HG03469 (cell line): ENCODE data around the gene ADCY3.

Source experiments
- ATAC-seq: cut with Tn5 transposase; IDR thresholded peaks from one replicate; pipeline ENCODE4 v1.9.1; 2021; ENCODE audit warnings: mild to moderate bottlenecking, moderate library complexity, moderate number of reproducible peaks; ENCODE audit not compliant: unreplicated experiment

ADCY3 gene

GRCh38 chr2:24907116-24907515 is 12.9 kb downstream of the ADCY3 start:
- no peak for ATAC-seq

DNA sequence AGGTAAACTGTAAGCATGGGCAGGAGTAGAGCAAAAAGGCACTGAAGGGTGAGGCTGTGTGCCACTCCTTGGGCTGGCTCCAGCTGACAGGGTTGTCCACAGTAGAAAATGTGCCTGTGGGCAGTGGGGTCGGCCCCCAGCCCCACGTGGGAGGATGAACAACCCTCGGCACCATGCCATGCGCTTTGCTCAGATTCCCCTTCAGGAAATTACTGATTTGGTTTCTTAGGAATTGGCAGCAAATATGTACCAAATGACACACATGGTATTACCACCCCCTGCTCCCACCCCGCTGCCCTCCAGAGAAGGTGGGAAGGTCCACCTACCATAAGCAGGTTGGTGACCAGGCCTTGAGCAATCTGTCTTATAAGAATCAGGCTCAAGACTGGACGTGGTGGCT is 13.6 kb downstream of the ADCY3 start:
- ATAC-seq = no peak

- no peak for ATAC-seq
These were observed 16.6 kb downstream of the ADCY3 start for GRCh38 chr2:24903161-24904103.

DNA sequence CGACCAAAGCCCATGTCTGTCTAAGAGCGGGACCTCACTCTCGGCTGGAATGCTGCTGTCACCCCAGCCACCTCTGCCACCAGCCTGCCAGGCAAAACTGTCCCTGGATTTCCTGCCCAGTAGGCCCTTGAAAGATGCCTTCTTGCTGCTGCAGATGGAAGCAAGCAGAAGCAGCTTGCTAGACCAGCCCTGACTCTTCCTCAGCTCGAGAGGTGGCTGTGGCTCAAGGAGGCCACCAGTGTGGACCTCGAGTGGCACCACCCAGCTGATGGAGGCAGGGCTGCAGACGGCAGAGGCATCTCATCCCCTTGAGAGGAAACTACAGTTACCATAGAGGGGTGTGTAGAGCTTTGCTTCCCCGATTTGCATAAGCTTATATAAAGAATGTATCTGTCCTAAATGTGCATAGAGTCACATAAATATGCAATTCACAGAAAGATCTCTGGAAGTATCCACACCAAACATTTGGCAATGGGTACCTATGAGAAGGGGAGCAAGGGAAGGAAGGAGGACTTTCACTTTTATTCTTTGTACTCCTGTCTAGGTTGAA is 20.6 kb downstream of the ADCY3 start:
- ATAC-seq = no peak

- no peak for ATAC-seq
These were observed 21.6 kb downstream of the ADCY3 start for GRCh38 chr2:24898122-24899109.

DNA sequence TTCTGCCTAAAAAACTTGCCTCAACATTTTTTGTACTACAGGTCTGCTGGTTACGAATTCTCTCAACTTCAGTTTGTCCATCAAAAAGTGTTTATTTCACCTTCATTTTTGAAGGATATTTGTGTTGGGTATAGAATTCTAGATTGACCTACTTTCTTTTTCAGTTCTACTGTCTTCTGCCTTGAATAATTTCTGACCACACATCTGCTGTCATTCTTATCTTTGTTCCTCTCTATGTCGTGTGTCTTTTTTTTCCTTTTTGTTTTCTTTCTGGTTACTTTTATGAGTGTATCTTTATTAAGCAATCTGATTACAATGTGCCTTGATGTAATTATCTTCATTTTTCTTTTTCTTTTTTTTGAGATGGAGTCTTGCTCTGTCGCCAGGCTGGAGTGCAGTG is 25.3 kb downstream of the ADCY3 start:
- ATAC-seq = no peak

GRCh38 chr2:24893934-24894333 is 26.1 kb downstream of the ADCY3 start:
- ATAC-seq = no peak

GRCh38 chr2:24892928-24893327 is 27.1 kb downstream of the ADCY3 start:
- ATAC-seq = no peak

- no peak for ATAC-seq
These were observed 28.8 kb downstream of the ADCY3 start for GRCh38 chr2:24891201-24891600.

- ATAC-seq = no peak
These were observed 30.8 kb downstream of the ADCY3 start for GRCh38 chr2:24889221-24889620.

DNA sequence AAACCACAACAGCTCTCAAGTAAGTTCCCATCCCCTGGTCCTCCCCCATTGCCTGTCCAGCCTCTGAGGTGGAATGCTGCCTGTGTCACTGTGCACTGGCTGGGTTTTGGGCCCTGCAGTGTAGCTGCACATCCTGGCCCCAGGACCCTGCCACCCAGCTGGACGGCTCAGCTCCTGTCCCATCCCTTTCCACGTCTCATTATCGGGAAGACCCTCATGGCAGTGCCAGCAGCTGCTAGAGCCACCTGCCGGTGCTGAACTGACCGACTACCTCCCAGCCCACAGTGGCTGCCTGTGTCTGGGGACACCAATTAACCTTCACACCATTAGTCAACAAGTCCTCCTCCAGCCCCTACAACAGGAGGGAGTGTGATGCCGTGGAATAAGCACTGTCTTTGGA is 31.9 kb downstream of the ADCY3 start:
- no peak for ATAC-seq

- ATAC-seq = no peak
These were observed 32.6 kb downstream of the ADCY3 start for GRCh38 chr2:24887307-24887874.

- no peak for ATAC-seq
These were observed 33.2 kb downstream of the ADCY3 start for GRCh38 chr2:24886691-24887304.

DNA sequence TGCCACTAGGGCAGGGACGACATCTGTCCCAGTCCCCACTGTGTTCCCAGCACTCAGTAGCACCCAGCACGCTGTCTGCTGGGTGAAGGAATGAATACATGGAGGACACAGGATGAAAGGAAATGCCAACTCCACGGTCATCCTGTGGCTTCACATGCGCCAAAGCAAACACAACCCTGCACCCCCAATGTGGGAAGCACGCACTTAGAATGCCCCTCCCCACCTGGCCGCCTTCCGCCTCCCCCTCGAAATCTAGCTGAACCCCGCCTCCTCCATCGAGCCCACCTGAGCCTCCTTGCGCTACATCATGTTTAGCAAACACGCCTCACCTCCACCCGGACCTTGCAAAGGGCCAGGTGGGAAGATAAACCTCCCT is 33.9 kb downstream of the ADCY3 start:
- no peak for ATAC-seq

DNA sequence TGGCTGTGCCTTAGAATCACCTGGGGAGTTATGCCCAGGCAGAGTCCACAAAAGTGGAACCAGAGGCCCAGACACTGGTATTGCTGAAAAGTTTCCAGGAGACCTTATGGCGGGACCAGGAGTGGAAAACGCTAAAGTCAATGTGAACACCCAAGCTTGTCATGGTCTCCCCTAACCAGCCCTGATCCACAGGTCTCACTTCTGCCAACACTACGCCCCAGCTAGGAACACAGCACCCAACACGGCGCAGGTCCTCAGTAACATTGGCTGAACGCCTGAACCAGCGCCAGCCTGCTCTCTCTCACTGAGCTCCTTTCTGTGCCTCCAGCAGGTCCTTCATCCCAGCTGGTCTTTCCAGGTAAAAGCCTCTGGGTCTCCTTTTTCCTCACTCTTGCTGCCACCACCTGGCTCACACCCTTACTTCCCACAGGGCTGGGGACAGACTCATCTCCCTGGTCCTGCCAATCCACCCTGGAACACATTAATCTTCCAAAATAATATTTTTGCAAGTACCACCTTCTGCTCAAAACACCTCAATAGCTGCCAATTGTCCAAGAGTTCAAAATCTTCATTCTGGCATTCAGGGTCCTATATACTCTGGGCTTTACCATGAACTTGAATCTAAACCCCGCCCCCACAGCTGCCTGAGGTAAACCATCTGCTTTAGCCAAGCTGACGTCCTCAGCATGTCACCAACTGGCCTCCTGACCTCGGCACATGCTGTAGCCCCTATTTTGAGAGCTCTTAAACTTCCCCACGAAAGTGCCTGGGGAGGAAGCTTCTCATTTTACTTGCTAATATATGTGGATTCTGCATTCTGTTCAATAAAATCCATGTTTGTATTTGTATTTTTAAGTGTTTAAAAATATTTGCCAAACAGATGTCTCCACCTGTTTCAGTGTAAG is 34.6 kb downstream of the ADCY3 start:
- no peak for ATAC-seq

- no peak for ATAC-seq
These were observed 36.1 kb downstream of the ADCY3 start for GRCh38 chr2:24883946-24884345.

DNA sequence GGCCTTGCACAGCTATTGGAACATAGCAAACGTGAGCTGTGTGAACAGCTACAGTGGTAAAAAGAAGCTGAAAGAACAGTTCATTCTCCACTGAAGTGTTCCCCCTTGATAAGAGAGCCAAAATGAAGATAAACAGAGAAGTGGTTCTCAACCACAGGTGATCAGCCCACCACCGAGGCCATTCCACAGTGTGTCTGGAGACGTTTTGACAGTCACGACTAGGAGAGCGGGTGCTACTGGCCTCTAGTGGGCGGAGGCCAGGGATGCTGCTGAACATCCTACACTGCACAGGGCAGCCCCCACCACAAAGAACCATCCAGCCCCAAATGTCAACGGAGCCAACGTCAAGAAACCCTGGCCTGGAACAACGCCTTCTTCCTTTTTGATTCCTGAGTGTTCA is 38.4 kb downstream of the ADCY3 start:
- no peak for ATAC-seq

GRCh38 chr2:24881158-24881557 is 38.9 kb downstream of the ADCY3 start:
- no peak for ATAC-seq

- no peak for ATAC-seq
These were observed 41.7 kb downstream of the ADCY3 start for GRCh38 chr2:24878341-24878740.

GRCh38 chr2:24877646-24878045 is 42.4 kb downstream of the ADCY3 start:
- no peak for ATAC-seq
